ENCODE measurements around the gene ARL11. TPM values are rescaled to one million over a fixed set of nuclear protein-coding genes. Genes with fewer than 3 reads are reported as not detected.
"Not testable (repeated sequence)": the region's sequence is repeated elsewhere in the genome, so short reads cannot be mapped to it uniquely, and the experiment has no call there.

Gene ARL11
- total RNA-seq, 3 donors from 2014 or later: 0.98 to 1.4 (median 1.3) TPM

DNA sequence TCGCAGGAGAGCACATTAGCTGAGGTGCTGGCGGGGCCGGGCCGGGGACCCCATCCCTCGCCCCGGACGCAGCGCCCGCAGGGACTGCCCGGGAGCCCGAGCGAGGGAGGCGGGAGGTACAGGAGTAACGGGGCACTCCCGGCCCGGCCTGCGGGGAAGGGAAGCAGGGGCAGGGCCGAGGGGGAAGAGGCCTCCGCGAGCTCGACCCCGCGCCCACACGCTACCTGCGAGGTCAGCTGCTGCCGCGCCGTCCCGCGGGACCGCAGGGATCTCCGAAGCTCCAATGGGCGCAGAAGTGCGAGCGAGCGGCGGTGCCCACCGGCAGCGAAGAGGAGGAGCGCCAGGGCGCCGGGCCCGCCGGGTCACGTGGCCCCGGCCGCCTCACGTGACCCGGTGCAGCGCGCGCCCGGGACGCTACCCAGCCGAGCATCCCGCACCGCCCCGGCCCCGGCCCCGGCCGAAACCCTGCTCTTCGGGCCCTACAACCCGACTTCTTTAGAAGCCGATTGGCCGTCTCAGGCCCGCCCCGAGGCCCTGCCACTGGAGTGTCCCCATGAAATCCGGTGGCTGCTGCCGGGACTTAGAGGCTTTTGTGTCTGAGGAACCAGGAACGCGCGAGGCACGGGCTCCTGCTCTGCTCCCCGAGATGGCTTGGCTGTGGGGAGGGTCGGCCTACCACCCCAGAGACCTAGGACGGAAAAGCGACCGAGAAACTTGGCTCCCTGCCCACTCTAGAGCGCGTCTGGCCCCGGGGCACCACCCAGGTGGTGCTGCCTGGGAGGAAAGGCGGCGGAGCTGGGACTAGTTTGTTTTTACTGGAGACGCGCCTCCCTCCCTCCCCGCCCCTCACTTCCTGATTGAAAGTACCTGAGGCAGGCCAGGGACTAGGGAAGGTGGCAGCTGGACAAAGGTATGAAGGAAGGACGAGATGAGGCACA lies 42.8 kb upstream of the ARL11 start, which contains the start of gene RCBTB1:
Gene RCBTB1 (minus strand): TSS at position 339 of the 938 bp plus-strand sequence. CDS start 18,279 bp downstream, outside the sequence.
- intact Hi-C loops (cut with DNase I; ENCODE audit: low total_unique reads): no loop called here
- TF ChIP-seq POLR2AphosphoS5 (IDR thresholded peaks at IDR 0.05) (peak in 1 of 3 donors; percentile 28), POLR2A (IDR thresholded peaks at IDR 0.05) (no peak), CTCF (IDR thresholded peaks at IDR 0.05) (no peak)
- H3K9me3 ChIP-seq: no peaks in the 10 kb centered on the region
- H3K4me1 ChIP-seq: peaks cover 0 to 4% of the 10 kb centered on the region in 2 donors
- H3K4me3 ChIP-seq: peak within 1 kb of the TSS; percentile 60 to 80 (median 69)
- H3K27ac ChIP-seq: peak within 1 kb of the TSS; percentile 71 to 90
- H3K36me3 ChIP-seq: no peaks in the 10 kb centered on the region
- H3K27me3 ChIP-seq: no peaks in the 10 kb centered on the region
- DNase-seq (ENCODE audit: low spot score in 2 of 2): peak; percentile 66 to 67

- no peak overlapping the region for H3K4me3 ChIP-seq
- no peak overlapping the region for H3K27ac ChIP-seq
- H3K4me1 ChIP-seq: peaks cover 0 to 4% of the 10 kb centered on the region in 2 donors
- TF ChIP-seq CTCF (IDR thresholded peaks at IDR 0.05): no peak
- TF ChIP-seq POLR2A (IDR thresholded peaks at IDR 0.05): no peak
- TF ChIP-seq POLR2AphosphoS5 (IDR thresholded peaks at IDR 0.05): no peak
- H3K36me3 ChIP-seq: no peaks in the 10 kb centered on the region
- intact Hi-C loops (cut with DNase I; ENCODE audit: low total_unique reads): no loop called here
- no peaks in the 10 kb centered on the region for H3K27me3 ChIP-seq
- H3K9me3 ChIP-seq: no peaks in the 10 kb centered on the region
- DNase-seq (ENCODE audit: low spot score in 2 of 2): no peak
Observed at GRCh38 chr13:49586717-49587116, 41.6 kb upstream of the ARL11 start.

- intact Hi-C loops (cut with DNase I; ENCODE audit: low total_unique reads): no loop called here
- H3K36me3 ChIP-seq: no peaks in the 10 kb centered on the region
- H3K9me3 ChIP-seq: no peaks in the 10 kb centered on the region
- H3K4me3 ChIP-seq: no peak overlapping the region
- TF ChIP-seq POLR2AphosphoS5 (IDR thresholded peaks at IDR 0.05) (no peak), CTCF (IDR thresholded peaks at IDR 0.05) (no peak)
- peaks cover 0 to 4% of the 10 kb centered on the region in 2 donors for H3K4me1 ChIP-seq
- no peak overlapping the region for H3K27ac ChIP-seq
- no peaks in the 10 kb centered on the region for H3K27me3 ChIP-seq
- no peak for DNase-seq (ENCODE audit: low spot score in 2 of 2)
Observed at GRCh38 chr13:49587311-49587847, 40.9 kb upstream of the ARL11 start.

DNA sequence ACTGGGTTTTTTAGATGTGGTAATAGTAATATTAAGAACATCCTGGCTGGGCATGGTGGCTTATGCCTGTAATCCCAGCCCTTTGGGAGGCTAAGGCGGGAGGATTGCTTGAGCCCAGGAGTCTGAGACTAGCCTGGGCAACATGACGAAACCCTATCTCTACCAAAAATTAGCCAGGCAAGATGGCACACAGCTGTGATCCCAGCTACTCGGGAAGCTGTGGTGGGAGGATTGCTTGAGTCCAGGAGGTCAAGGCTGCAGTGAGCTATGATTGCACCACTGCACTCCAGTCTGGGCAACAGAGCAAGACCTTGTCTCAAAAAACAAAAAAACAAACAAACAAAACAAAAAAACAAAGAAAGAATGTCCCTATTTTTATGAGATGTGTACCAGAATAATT lies 37.6 kb upstream of the ARL11 start:
- H3K27ac ChIP-seq; DNase-seq (ENCODE audit: low spot score in 2 of 2); H3K4me3 ChIP-seq; H3K9me3 ChIP-seq; intact Hi-C loops (cut with DNase I; ENCODE audit: low total_unique reads); H3K27me3 ChIP-seq; H3K4me1 ChIP-seq; H3K36me3 ChIP-seq: not testable (repeated sequence)

- H3K9me3 ChIP-seq; H3K36me3 ChIP-seq; H3K4me1 ChIP-seq; DNase-seq (ENCODE audit: low spot score in 2 of 2); H3K27ac ChIP-seq; H3K4me3 ChIP-seq; intact Hi-C loops (cut with DNase I; ENCODE audit: low total_unique reads); H3K27me3 ChIP-seq: not testable (repeated sequence)
Observed at GRCh38 chr13:49593876-49594275, 34.4 kb upstream of the ARL11 start.

DNA sequence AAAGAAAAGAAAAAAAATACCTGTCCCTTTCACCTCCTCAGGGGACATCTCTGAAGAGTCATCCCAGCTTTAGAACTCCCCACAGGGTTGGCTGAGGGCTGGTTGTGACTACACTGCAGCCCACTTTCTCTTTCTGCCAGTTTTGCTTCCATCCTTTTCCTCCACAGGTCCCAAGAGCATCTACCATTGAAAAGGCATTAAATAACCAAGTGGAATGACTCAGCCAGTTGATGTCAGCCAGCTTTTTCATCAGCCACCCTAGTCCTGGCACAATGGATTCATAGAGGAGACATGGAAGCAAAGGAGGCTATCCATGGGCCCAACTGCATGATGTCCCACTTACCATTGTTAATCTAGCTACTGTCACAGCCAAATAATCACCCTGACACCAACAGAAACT lies 33.7 kb upstream of the ARL11 start:
- TF ChIP-seq POLR2A (IDR thresholded peaks at IDR 0.05): no peak
- no peak for TF ChIP-seq POLR2AphosphoS5 (IDR thresholded peaks at IDR 0.05)
- no peak for TF ChIP-seq CTCF (IDR thresholded peaks at IDR 0.05)
- H3K27ac ChIP-seq: no peak overlapping the region
- H3K27me3 ChIP-seq: no peaks in the 10 kb centered on the region
- no peaks in the 10 kb centered on the region for H3K36me3 ChIP-seq
- H3K9me3 ChIP-seq: no peaks in the 10 kb centered on the region
- H3K4me3 ChIP-seq: no peak overlapping the region
- intact Hi-C loops (cut with DNase I; ENCODE audit: low total_unique reads): no loop called here
- no peak for DNase-seq (ENCODE audit: low spot score in 2 of 2)
- no peaks in the 10 kb centered on the region for H3K4me1 ChIP-seq
